NOMO-1 (cell line): ENCODE results near the gene ZNF236.
A peak's percentile ranks its signal among the peaks of the same experiment; 100 is the strongest.

ENCODE experiments used
- DNase-seq, 2 experiments: peaks; one replicate each; lab custom pipeline; 2025; ENCODE audit not compliant: unreplicated experiment in 2 of 2; lab: John Stamatoyannopoulos, UW

Gene ZNF236

DNA sequence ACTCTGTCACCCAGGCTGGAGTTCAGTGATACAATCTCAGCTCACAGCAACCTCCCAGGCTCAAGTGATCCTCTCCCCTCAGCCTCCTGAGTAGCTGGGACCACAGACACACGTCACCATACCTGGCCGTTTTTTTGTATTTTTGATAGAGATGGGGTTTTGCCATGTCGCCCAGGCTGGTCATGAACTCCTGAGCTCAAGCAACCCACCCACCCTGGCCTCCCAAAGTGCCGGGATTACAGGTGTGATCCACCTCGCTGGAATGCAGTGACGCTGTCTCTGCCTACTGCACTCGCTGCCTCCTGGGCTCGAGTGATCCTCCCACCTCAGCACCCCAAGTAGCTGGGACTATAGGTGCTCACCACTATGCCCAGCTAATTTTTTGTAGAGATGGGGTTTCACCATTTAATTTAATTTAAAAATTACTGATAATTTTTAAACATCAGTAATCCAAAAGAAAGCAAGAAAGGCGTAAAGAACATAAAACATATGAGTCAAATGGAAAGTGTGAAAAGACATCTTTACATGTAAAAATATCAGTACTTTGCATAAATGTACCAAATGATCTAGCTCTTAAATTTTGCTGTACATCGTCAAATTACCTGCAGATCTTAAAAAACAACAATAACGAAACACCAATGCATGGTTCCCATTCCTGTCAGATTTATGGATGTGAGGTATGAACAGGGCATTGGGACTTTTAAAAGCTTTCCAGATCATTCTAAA is 2.8 kb upstream of the ZNF236 start:
- no peak for DNase-seq

DNA sequence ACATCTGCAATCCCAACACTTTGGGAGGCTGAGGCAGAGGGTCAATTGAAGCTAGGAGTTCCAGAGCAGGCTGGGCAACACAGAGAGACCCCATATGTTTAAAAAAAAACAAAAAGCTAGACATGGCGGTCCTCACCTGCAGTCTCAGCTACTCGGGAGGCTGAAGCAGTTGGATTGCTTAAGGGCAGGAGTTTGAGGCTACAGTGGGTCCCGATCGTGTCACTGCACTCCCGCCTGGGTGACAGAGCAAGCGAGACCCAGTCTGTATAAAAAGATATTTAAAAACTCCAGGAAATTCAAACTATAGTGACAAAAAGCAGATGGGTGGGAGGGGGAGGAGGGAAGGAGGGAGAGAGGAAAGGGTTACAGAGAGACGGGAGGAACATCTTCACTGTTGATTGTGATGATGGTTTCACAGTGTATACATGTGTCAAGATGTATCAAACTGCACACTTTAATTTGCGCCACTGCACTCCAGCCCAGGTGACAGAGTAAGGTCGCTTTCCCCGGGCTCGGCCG is 942 bp upstream of the ZNF236 start:
- DNase-seq, result peak in 1 of 2 experiments; percentile 26

DNA sequence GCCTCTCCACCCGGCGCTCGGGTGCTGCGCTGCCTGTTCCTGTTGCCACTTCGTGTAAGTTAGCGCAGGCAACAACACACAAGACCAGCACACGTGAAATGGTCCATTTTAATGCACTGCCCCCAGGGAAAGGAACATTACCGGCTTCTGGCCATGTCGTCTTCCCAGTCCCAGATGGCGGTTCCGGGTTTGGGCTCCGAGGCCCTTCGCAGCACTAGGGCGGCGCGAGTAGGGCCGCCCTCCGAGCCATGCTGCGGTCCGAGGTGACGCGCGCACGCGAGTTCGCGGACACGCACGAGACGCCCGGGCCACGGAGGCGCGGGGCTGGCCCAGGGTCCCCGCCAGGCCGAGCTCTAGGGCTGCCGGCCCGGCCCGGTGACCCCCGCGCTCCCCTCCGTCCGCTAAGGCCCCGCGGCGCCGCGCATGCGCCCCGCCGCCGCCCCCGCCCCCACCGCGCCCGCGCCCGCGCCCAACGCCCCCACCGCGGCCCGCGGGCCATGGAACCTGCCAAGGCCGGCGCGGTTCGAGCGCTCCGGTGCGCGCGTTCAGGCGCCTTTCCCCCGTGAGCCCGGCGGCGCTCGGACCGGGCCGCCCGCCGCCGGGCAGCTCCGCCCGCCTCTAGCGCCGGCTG is 367 bp upstream of the ZNF236 start:
- peak; percentile 28 to 74 for DNase-seq

DNA sequence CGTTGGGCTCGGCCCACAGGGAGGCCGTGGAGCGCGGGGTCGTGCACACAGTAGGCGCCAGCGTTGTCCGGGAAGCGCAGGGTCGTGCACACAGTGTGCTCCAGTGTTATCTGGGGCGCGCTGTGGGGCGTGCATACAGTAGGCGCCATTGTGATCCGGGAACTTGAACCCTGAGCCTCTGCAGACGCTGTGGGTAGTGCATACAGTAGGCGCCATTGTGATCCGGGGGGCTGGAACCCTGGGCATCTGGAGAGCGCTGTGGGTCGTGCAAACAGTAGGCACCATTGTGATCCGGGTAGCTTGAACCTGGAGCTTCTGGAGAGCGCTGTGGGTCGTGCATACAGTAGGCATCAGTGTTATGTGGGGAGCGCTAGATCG is 793 bp downstream of the ZNF236 start:
- no peak for DNase-seq

DNA sequence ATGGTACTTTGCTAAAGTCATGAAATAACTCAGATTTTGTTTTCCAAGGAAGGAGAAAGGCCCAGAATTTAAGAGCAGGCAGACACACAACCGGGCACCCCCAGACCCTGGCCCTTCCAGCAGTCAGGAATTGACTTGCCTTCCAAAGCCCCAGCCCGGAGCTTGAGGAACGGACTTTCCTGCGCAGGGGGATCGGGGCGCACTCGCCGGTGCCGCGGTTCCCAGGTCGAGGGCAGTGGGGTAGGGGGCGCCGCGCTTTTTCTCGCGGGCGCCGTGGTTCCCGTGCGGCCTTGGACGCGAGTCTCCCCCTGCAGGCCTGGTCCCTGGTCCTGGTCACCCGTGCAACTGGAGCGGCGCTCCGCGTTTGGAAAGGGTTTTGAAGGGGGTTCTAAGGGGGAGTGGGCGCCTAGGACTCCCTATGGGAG is 1.2 kb downstream of the ZNF236 start:
- DNase-seq, result no peak

DNA sequence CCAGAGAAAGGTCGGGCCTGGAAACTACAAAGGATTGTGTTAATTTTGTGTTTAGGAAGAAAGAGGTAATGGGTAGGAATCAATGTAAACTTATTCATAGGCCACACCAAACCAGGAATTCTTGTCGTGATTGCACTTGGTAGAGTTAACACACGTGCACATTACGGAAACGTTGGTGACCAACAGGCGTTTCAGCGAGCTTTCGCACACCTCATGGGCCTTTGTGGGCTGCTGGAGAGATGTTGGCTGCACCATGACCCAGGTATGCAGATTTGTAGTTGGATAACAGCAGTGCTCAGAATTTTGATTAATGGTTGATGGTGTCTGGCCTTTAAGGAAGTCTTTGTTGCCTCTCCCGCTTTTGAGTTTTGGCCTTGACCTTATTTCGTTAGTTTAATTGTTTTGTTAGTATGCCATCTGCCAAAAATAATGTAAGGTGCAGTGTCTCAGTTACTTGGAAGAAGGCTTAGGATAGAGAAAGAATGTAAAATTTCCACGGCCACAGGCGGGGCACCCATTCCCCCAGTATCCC is 1.9 kb downstream of the ZNF236 start:
- no peak for DNase-seq

DNA sequence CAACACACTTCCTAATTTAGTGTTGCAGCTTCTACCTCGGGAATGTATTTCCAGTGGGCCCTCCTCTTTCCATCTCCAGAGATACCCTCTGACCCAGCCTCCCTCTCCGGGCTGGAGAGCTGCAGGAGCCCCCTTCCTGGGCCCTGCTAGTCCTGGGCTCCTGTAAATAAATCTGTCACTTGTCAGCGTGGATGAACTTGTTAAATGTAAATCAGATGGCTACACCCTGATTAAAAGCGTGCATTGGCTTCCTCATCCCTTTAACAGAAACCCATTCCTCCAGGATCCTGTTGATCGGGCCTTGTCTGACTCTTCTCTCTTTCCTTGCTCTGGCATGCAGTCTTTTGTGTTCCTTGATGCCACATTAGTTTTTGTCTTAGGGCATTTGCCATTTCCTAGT is 2.4 kb downstream of the ZNF236 start:
- DNase-seq, result no peak

DNA sequence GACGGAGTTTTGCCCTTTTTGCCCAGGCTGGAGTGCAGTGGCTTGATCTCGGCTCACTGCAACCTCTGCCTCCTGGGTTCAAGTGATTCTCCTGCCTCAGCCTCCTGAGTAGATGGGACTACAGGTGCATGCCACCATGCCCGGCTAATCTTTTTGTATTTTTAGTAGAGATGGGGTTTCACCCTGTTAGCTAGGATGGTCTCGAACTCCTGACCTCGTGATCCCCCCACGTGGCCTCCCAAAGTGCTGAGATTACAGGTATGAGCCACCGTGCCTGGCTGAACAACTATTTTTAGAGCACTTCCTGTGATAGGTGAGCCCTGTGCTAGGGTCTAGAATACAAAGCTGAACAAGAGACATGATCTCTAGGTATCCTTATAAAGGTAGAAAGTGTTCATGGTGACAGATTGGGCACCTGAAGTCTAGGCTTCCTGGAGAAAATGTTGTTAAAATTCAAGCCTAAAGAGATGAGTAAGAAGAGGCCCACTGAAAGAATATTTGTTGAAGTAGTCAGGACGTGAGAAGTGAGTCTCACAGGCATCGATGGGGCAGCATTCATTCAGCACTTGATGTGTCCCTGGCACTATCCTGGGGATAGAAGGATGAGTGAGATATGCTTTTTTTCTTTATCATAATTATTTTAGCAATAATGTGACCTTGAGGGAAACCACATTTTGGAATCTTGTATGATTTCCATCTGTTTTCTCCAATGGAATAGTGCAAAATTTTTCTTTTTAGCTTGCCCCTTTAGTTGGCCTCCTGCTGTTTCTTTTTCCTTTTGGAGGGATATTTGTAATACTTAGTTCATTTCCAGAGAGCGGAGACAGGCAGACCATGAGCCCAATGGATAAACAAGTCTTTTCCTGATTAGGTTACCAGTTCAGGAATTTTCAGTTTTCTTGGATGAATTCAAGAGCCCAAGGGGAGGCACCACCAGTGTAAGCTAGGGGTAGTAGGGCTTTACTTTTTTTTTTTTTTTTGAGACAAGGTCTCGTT is 5.1 kb downstream of the ZNF236 start:
- DNase-seq, result no peak

DNA sequence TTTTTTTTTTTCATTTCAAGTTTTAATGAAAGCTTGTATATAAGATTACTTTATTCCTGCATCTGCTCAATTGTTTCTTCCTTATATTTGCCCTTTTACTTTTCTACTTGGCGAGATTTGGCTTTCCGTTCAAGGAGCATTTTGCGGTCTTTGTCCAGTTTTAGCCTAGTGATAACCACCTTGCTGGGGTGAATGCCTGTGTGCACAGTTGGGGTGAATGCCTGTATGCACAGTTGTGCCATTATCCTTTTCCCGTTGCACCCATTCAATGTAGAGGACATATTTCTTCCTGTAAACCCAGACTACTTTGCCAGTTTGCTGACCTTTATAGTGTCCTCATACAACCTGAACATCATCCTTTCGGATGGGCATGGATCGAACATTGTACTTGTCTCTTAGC is 12.0 kb downstream of the ZNF236 start:
- no peak for DNase-seq

DNA sequence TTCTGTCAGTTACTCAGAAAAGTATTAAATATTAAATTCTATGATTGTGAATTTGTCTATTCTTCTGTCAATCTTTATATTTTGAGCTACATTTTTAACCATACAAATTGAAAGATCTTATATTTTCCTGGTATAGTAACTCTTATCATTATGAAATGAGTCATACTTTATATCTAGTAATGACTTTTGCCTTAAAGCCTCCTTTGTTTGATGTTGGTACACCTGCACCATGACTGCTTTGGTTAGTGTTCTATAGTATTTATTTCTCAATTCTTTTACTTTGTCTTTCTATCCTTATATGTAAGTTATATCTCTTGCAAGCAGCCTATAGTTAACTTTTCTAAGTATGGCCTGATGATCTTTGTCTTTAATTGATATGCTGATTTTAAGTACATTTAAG is 13.0 kb downstream of the ZNF236 start:
- DNase-seq, result no peak

DNA sequence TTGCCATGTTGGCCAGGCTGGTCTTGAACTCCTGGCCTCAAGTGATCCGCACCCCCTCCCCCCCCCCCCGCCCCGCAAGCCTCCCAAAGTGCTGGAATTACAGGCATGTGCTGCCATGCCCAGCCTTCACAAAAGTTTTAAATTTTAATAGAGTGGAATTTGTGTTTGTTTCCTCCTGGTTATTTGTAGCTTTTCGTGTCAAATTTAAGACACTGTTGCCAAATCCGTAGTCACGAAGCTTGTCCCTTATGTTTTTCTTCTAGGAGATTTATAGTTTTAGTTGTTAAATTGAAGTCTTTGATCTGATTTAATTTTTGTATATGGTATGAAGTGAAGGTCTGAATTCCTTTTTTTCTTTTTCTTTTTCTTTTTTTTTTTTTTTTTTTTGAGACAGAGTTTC is 14.7 kb downstream of the ZNF236 start:
- DNase-seq, result no peak

DNA sequence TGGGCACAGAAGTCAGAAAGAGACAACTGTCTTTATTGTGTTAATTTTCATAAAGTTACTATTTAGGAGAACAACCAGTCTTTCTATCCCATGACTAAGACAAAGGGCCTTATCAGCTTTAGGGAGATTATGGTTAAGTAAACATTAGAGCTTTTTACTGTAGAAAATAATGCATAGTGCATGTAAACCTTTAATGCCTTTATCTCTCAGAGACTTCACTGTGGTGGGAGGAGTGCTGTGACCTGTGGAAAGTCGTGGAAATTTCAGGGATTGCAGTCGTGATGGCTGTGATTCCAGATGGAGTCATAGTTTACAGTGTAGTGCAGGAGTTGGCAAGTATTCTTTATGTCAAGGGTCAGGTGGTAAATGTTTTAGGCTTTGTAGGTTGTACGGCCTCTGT is 15.8 kb downstream of the ZNF236 start:
- DNase-seq, result no peak

DNA sequence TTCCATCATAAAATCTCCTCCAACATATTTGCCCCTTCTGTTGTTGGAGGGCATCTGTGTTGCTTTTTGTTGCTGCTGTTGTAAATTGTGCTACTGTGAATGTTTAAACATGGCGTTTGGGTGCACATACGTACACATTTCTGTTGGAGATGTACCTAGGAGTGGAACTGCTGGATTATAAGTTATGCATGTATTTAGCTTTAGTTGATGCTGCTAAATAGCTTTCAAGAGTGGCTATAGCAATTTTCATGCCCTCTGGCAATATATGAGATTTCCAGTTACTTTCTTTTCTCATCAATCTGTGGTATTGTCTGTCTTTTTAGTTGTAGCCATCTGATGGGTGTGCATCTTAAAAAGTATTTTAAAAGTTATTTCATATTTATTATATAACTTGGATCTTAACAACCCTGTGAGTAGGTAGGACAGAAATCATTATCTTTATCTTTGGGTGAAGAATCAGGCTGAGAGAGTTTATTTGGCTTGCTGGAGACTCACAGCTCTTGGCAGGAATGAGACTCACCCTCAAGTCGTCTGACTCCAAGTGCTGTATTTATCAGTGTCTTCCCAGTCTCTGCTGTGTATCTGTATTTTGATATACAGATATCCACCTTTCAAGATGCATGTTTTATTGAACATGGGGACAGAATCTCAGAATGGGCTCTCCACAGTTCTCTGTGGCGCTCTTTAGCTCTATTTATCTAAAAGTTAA is 16.9 kb downstream of the ZNF236 start:
- DNase-seq, result no peak

DNA sequence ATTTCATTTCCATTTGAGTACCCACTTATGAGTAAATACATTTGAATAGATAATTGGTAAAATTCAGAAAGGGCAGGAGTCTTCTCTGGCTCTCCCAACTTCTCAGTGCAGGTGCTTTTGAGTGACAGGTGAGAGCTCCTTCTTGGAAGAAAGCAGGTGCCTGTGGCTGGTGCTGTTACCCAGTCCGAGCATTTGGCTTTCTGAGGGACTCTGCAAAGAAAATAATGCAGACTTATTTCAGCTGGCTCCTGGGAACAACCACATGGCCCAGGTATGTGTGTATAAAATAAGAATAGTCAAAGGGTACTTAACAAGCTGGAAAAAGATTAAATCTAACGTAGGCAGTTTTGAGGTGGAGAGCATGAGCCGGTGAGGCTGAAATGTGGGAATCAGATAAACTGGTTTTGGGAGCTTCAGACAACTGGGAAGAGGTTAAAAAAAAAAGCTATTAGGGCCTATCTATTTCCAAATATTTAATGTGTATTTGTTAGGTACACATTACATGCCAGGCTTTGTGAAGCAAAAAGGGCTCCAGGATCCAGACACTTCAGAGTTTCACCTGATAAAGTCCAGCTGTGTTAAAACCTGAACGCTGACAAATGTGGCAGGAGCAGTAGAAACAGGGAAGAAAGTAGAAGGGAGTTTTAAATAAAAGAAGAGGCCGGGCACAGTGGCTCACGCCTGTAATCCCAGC is 20.6 kb downstream of the ZNF236 start:
- no peak for DNase-seq

DNA sequence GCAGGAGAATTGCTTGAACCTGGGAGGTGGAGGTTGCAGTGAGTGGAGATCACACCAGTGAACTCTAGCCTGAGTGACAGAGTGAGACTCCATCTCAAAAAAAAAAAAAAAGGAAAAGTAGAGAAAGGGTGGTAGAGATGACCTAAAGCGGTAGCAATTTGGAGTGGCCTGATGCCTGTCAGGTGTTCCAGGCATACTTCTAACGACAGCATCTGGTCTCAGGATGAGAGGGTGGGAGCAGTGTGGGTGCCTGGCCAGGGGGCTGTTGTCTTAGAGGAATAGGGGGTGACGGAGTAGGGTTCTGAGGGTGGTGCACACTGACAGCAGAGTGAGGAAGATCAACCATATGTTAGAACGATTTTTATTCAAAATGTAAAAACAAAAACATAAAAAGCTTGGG is 21.8 kb downstream of the ZNF236 start:
- no peak for DNase-seq

DNA sequence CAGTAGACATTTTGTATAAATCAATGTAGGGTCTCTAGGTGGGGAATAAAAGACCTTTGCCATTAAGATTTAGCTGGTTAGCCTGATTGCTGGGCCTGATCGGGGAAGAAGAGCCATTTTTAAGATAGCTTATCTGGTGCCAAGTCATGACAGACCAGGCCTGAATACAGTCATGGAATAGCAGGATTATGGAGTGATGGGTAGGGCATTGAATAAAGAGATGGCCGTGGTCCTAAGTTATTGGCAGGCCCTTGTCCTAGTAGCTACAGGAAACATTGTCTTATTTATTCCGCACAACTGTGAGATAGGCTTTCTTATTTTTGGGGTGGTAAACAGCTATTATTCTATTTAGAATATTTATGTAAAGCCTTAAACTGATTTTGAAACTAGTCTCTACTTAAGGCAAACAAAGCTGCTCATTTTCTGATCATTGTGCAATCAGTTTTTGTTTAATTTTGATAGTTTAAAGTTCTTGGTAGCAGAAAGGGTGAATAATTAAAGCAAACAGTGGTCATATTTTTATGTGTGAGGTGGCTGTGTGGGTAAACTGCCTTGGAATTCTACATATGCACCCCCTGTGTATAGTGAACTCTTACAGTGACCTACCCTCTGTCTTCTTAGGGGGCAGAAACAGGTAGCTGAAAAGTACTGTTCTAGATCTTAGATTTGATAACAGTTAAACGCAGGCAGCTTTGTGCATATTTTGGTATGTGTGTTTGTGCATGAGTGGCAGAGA is 22.6 kb downstream of the ZNF236 start:
- no peak for DNase-seq

DNA sequence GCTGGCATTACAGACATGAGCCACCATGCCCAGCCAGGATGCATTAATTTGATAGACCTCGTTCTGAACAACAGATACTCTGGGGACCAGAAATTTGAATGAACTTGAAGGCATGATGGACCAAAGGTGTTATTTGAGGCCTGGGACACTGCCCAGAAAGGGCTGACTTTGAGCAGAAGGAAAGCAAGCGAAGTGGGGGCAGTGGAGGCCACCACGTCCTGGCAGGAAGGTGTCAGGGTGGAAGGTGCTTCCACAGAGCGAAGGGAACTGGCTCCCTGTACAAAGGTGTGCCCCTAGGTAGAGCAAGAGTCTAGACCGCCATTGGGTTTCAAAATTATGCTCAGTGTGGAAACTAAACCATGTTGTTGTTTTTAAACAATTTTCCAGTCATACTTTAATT is 23.9 kb downstream of the ZNF236 start:
- DNase-seq, result no peak

DNA sequence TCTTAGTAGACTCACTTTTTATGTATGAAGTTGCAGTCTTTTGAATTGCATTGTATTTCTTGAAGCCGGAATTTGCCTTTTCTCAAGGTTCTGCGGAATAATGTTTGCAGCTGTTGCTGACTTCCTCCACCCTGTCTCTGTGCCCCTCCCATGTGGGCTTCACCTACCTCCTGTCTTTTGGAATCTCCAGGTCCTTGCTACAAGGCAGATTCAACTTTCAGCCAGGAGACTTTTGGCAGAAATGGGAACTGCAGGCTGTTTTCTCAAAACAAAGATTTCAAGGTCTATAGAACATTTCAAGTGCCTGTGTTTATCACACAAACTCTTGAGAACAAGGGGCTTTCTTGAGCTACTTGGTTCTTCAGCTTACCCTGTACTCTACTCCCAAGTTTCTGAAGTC is 25.6 kb downstream of the ZNF236 start:
- no peak for DNase-seq

DNA sequence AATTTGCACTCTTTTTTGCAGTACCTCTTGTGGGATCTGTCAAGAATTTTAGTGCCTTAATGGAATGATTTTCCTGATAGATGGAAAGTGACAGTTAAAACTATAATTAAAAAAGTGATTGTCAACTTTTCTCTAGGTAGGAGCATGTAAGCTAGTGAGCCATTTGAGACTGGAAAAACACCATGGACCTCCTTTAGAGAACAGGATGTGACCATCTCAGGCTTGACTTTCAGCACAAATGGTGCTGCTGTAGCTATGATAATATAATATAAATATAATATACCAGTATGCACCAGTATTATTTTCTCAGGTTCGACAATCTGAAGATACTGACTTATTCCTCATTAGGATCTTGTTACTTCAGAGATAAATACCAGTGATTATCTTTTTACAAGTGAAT is 27.8 kb downstream of the ZNF236 start:
- DNase-seq, result no peak
